IPS DF 6.9 (cell line): Measurements from ENCODE around the gene RHBDL2.
"Not testable (repeated sequence)": the region's sequence is repeated elsewhere in the genome, so short reads cannot be mapped to it uniquely, and the experiment has no call there.

Source experiments
- DNase-seq: peaks from one replicate; pipeline ENCODE4 v3.0.0-alpha.2; 2013; ENCODE audit warnings: low read depth, low spot score
- H3K27ac ChIP-seq: one replicate; pipeline ENCODE4 v1.5.1; 2013; ENCODE audit warnings: low read length, control low read depth
- H3K27me3 ChIP-seq: 2 replicates; pipeline ENCODE4 v1.6.1; 2013; ENCODE audit warnings: mild to moderate bottlenecking, low read length; ENCODE audit not compliant: control insufficient read depth, insufficient read depth
- H3K36me3 ChIP-seq: 2 replicates; pipeline ENCODE4 v1.6.1; 2013; ENCODE audit warnings: low read length; ENCODE audit not compliant: control insufficient read depth, insufficient read depth
- H3K4me1 ChIP-seq: 2 replicates; pipeline ENCODE4 v1.6.1; 2013; ENCODE audit warnings: low read length; ENCODE audit not compliant: control insufficient read depth, insufficient read depth
- H3K4me3 ChIP-seq: 2 replicates; pipeline ENCODE4 v1.5.1; 2013; ENCODE audit warnings: mild to moderate bottlenecking, low read length
- H3K9me3 ChIP-seq: 2 replicates; pipeline ENCODE4 v1.6.1; 2013; ENCODE audit warnings: low read length, inconsistent platforms; ENCODE audit not compliant: control insufficient read depth, insufficient read depth
- WGBS: extraction: QIAGEN DNeasy Blood & Tissue Kit; methylation state at CpG from one replicate; pipeline ENCODE4 v1.1.7; 2013; ENCODE audit warnings: mixed read lengths, missing lambda C conversion rate; ENCODE audit not compliant: insufficient read length, insufficient coverage; 5-methylcytosine and 5-hydroxymethylcytosine counted together

The RHBDL2 gene

DNA sequence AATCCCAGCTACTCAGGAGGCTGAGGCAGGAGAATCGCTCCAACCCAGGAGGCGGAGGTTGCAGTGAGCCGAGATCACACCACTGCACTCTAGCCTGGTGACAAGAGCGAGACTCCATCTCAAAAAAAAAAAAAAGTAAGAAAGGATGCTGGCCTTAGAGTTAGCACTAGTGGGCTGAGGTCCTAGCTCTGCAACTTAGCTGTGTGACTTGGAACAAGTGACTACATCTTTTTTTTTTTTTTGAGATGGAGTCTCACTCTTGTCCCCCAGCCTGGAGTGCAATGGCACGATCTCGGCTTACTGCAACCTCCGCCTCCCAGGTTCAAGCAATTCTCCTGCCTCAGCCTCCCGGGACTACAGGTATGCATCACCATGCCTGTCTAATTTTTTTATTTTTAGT is 26.7 kb downstream of the RHBDL2 start:
- no CpG with 5 or more reads among the region's 8 CpGs for WGBS
- not testable (repeated sequence) for DNase-seq, H3K27ac ChIP-seq, H3K4me1 ChIP-seq, H3K4me3 ChIP-seq, H3K9me3 ChIP-seq, H3K27me3 ChIP-seq, H3K36me3 ChIP-seq

DNA sequence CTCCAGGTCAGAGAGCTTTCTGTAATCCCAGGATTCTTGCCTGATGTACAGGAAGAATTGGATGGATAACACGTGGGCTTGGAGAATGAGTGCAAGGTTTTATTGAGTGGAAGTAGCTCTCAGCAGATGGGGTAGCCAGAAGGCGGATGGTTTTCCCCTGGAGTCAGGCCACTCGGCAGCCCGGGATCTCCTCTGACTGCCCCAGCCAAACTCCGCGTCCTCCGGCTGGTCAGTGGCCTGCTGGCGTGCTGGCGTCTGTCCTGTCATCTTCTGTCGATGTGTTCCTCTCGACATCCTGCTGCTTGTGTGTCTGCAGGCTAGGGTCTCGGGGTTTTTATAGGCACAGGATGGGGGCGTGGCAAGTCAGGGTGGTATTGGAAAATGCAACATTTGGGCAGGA is 32.8 kb downstream of the RHBDL2 start:
- no peak overlapping the region for H3K4me3 ChIP-seq
- no peaks in the 10 kb centered on the region for H3K4me1 ChIP-seq
- no CpG with 5 or more reads among the region's 13 CpGs for WGBS
- no peaks in the 10 kb centered on the region for H3K9me3 ChIP-seq
- no peaks in the 10 kb centered on the region; the same call in 1 of the 2 replicates for H3K27me3 ChIP-seq
- H3K36me3 ChIP-seq, result no peaks in the 10 kb centered on the region
- no peak overlapping the region for H3K27ac ChIP-seq
- no peak for DNase-seq

- Histone ChIP-seq H3K4me3 (no peak overlapping the region), H3K4me1 (no peaks in the 10 kb centered on the region), H3K36me3 (no peaks in the 10 kb centered on the region), H3K27me3 (no peaks in the 10 kb centered on the region; the same call in 1 of the 2 replicates), H3K27ac (no peak overlapping the region), H3K9me3 (no peaks in the 10 kb centered on the region)
- no CpG with 5 or more reads among the region's 2 CpGs for WGBS
- DNase-seq, result no peak
Measured at GRCh38 chr1:38905985-38906384, 35.6 kb downstream of the RHBDL2 start.

DNA sequence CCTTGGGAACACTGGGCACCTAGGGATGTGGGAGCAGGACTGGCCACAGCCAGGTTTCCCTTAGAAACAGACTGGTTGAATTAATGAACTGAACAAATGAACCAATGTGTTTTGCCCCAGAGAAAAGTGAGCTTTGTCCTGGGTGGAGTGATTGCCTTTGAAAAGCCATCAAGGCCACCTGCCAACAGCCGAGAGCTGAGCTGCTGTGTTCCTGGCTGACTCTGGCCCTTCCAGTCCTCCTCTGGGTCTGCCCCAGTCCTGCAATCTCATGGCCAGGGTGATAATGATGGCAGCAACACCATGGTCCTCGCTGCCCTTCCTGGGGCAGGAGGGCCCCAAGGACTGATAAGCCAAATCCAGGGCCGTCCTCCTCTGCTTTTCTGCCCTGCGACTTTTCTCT is 42.1 kb downstream of the RHBDL2 start:
- no peaks in the 10 kb centered on the region for H3K4me1 ChIP-seq
- no peak overlapping the region for H3K4me3 ChIP-seq
- no peak for DNase-seq
- no peak overlapping the region for H3K27ac ChIP-seq
- no peaks in the 10 kb centered on the region for H3K9me3 ChIP-seq
- no peaks in the 10 kb centered on the region for H3K27me3 ChIP-seq
- no CpG with 5 or more reads among the region's 4 CpGs for WGBS
- H3K36me3 ChIP-seq, result no peaks in the 10 kb centered on the region

DNA sequence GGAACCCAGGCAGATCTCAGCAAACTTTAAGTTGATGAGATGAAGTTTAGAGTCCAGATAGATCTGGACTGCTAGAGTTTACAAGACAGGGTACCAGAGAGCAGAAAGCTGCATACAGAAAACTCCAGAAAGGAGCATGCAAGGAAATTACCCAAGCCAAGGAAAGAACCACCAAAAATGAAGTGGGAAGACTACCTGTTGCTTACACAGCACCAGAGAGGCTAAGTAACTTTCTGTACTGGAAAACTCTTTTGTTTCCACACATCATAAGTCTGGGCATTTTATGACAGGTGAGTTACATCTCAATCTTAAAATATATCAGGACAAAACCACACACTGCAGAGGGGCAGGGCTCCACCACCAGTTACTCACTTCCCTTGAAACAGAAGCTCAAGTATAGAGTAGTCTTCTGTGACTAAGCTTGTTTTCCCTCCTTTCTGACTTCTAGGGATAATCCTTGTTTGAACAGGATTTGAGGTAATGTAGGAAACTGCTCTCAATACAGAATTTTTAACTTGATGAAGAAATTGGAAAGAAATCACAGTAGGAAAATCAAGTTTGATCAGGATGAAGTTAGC is 42.9 kb downstream of the RHBDL2 start:
- Histone ChIP-seq H3K4me3 (no peak overlapping the region), H3K4me1 (no peaks in the 10 kb centered on the region), H3K9me3 (no peaks in the 10 kb centered on the region), H3K27me3 (no peaks in the 10 kb centered on the region), H3K36me3 (no peaks in the 10 kb centered on the region), H3K27ac (no peak overlapping the region)
- no peak for DNase-seq

GRCh38 chr1:38896169-38896568 is 45.5 kb downstream of the RHBDL2 start:
- no peaks in the 10 kb centered on the region for H3K27me3 ChIP-seq
- no peak overlapping the region for H3K27ac ChIP-seq
- no peaks in the 10 kb centered on the region for H3K9me3 ChIP-seq
- H3K4me3 ChIP-seq, result no peak overlapping the region
- H3K4me1 ChIP-seq, result peaks cover 2% of the 10 kb centered on the region; the same call in 1 of the 2 replicates
- no peak for DNase-seq
- H3K36me3 ChIP-seq, result no peaks in the 10 kb centered on the region
- WGBS, result no CpG with 5 or more reads among the region's 2 CpGs

- no CpG with 5 or more reads among the region's 1 CpG for WGBS
- no peaks in the 10 kb centered on the region for H3K27me3 ChIP-seq
- H3K4me3 ChIP-seq, result no peak overlapping the region
- no peak for DNase-seq
- H3K27ac ChIP-seq, result no peak overlapping the region
- H3K9me3 ChIP-seq, result no peaks in the 10 kb centered on the region
- no peaks in the 10 kb centered on the region for H3K36me3 ChIP-seq
- peaks cover 2% of the 10 kb centered on the region; the same call in 1 of the 2 replicates for H3K4me1 ChIP-seq
Measured at GRCh38 chr1:38892976-38893375, 48.7 kb downstream of the RHBDL2 start.

DNA sequence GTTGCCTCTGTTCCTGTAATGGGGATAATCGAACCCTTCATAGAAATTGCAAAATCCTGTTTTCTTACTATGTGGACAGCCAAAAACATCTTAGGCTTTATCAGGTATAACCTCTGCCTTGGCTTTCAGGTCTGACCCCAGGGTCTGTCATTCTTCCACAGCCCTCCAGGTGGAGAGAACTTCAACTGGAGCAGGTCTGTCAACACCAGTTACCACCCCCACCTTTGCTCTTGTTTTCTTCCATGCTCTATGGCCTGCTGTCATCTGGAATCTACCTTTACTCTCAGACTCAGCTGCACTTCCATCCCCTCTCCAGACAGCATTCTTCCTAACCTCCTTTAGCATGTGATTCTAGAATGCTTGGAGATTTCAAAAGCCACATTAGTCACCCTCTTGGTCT is 49.9 kb downstream of the RHBDL2 start:
- peak; percentile 27 for DNase-seq
- Histone ChIP-seq H3K9me3 (no peaks in the 10 kb centered on the region), H3K27me3 (no peaks in the 10 kb centered on the region), H3K36me3 (no peaks in the 10 kb centered on the region), H3K4me1 (peaks cover 2% of the 10 kb centered on the region; the same call in 1 of the 2 replicates), H3K27ac (no peak overlapping the region), H3K4me3 (no peak overlapping the region)
- WGBS, result no CpG with 5 or more reads among the region's 1 CpG

DNA sequence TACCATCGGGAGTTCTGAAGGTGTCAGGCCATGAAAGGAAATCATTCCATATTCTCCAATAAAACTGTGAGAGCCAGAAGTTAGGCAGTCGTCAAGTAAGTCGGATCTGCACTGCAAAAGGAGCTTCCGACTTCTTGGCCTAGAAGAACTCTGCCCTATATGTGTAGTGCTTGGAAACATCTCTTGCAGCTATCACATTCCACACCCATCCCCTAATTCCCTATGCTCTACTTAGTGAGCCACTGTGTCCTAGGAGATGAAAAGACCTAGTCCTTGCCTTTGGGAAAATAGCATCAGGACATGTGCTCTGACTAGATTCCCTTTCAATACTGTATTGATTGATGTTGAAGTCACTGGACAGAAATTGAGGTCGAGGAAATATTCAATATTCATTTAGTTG is 52.0 kb downstream of the RHBDL2 start:
- Histone ChIP-seq H3K36me3 (no peaks in the 10 kb centered on the region), H3K27ac (no peak overlapping the region), H3K9me3 (no peaks in the 10 kb centered on the region), H3K4me1 (peaks cover 2% of the 10 kb centered on the region; the same call in 1 of the 2 replicates), H3K27me3 (no peaks in the 10 kb centered on the region), H3K4me3 (no peak overlapping the region)
- no CpG with 5 or more reads among the region's 5 CpGs for WGBS
- no peak for DNase-seq

GRCh38 chr1:38888423-38889333 is 53.0 kb downstream of the RHBDL2 start:
- WGBS, result no CpG with 5 or more reads among the region's 9 CpGs
- peaks cover 2% of the 10 kb centered on the region; the same call in 1 of the 2 replicates for H3K4me1 ChIP-seq
- H3K27me3 ChIP-seq, result no peaks in the 10 kb centered on the region
- no peak overlapping the region for H3K4me3 ChIP-seq
- no peak overlapping the region for H3K27ac ChIP-seq
- DNase-seq, result no peak
- no peaks in the 10 kb centered on the region for H3K9me3 ChIP-seq
- H3K36me3 ChIP-seq, result no peaks in the 10 kb centered on the region
